Ishikawa (cell line): ENCODE results near the gene ORC1.

ENCODE experiments used
- CEBPB ChIP-seq: IDR thresholded peaks from 2 replicates; pipeline ENCODE4 v1.6.1; 2012
- CREB1 ChIP-seq: IDR thresholded peaks from 2 replicates; pipeline ENCODE4 v1.6.1; 2012; ENCODE audit warnings: low read depth
- EGR1 ChIP-seq: IDR thresholded peaks from 2 replicates; pipeline ENCODE4 v1.6.1; 2012
- EP300 ChIP-seq: IDR thresholded peaks from 2 replicates; pipeline ENCODE4 v1.6.1; 2012; ENCODE audit warnings: borderline replicate concordance
- FOXM1 ChIP-seq: IDR thresholded peaks from 2 replicates; pipeline ENCODE4 v1.6.1; 2012; ENCODE audit warnings: low read depth, borderline replicate concordance
- MAX ChIP-seq: IDR thresholded peaks from 2 replicates; pipeline ENCODE4 v1.6.1; 2012
- NFIC ChIP-seq: IDR thresholded peaks from 2 replicates; pipeline ENCODE4 v1.6.1; 2012
- RAD21 ChIP-seq: IDR thresholded peaks from 2 replicates; pipeline ENCODE4 v1.6.1; 2012; ENCODE audit warnings: low read depth
- REST ChIP-seq: IDR thresholded peaks from 2 replicates; pipeline ENCODE4 v1.6.1; 2012; ENCODE audit warnings: low read depth, mild to moderate bottlenecking
- TAF1 ChIP-seq: IDR thresholded peaks from 2 replicates; pipeline ENCODE4 v1.6.1; 2012; ENCODE audit warnings: low read depth, mild to moderate bottlenecking
- TCF12 ChIP-seq: IDR thresholded peaks from 2 replicates; pipeline ENCODE4 v1.6.1; 2012; ENCODE audit warnings: low read depth
- TEAD4 ChIP-seq: IDR thresholded peaks from 2 replicates; pipeline ENCODE4 v1.6.1; 2012
- USF1 ChIP-seq: IDR thresholded peaks from 2 replicates; pipeline ENCODE4 v1.6.1; 2012
- YY1 ChIP-seq: IDR thresholded peaks from 2 replicates; pipeline ENCODE4 v1.6.1; 2012; ENCODE audit warnings: low read depth

GRCh38 chr1:52334906-52335528 lies 69.2 kb downstream of the ORC1 start:
- TF ChIP-seq NFIC (no peak), TCF12 (no peak), REST (no peak), CEBPB (no peak), YY1 (no peak), TAF1 (no peak), USF1 (no peak), EP300 (no peak), RAD21 (no peak), CREB1 (no peak), MAX (no peak), EGR1 (no peak), FOXM1 (no peak), TEAD4 (no peak)
